ENCODE data around the gene FAM83D. TPM values are rescaled to one million over a fixed set of nuclear protein-coding genes. Genes with fewer than 3 reads are reported as not detected.

The FAM83D gene
- 3.7 and 32.2 TPM in 2 replicates for total RNA-seq

DNA sequence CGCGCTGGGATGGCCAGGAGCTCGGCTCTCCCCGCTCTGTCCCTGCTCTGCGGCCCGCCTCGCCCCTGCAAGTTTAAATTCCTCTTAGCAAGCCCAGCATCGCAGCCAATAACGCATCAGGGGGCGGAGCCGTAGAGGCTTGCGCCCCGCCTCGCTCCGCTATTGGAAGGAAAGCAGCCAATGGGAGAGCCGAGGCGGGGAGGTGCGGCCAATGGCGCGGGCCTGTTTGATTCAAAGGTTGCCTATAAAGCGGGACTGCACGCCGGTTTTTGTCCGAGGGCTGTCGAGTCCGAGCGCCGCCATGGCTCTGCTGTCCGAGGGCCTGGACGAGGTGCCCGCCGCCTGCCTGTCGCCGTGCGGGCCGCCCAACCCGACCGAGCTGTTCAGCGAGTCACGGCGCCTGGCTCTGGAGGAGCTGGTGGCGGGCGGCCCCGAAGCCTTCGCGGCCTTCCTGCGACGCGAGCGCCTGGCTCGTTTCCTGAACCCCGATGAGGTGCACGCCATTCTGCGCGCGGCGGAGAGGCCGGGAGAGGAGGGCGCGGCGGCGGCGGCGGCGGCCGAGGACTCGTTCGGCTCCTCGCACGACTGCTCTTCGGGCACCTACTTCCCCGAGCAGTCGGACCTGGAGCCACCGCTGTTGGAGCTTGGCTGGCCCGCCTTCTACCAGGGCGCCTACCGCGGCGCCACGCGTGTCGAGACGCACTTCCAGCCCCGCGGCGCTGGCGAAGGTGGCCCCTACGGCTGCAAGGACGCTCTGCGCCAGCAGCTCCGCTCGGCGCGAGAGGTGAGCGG is at the start of gene FAM83D:
FAM83D (plus strand) TSS at position 276 of the 792 bp plus-strand sequence; CDS start at position 302, 26 bp downstream.

GRCh38 chr20:38962044-38962927 is 36.1 kb downstream of the FAM83D start, which contains the start of gene DHX35:
DHX35 (plus strand) TSS chr20:38962344; CDS start chr20:38962368, 24 bp downstream.

Other genes with a start within 250 kb of the FAM83D start
- gene SLC32A1, start 201.9 kb upstream of the FAM83D start, total RNA-seq, result under 0.01 TPM in 1 of 2 replicates, not detected in the other
- 5.9 and 7.5 TPM in 2 replicates for gene ACTR5, start 178.0 kb upstream of the FAM83D start, total RNA-seq
- 0.58 and 2.0 TPM in 2 replicates for gene PPP1R16B, start 120.7 kb upstream of the FAM83D start, total RNA-seq
- 8.6 and 10.7 TPM in 2 replicates for gene DHX35, start 35.9 kb downstream of the FAM83D start, total RNA-seq